K562 treated with DMSO at 1 percent for 12 hours (cell line): ENCODE data around the gene FASN. TPM values are rescaled to one million over a fixed set of nuclear protein-coding genes. Genes with fewer than 3 reads are reported as not detected.

Experiments used
- total RNA-seq: library from RNA; unstranded; fragments of 300-600 nt; gene quantifications from 2 replicates; pipeline ENCODE4 v1.2.3, GENCODE V29; 2022; ENCODE audit not compliant: insufficient read depth

FASN gene
- 69.3 and 119 TPM in 2 replicates for total RNA-seq

GRCh38 chr17:82098169-82098938 is at the start of gene FASN:
FASN (minus strand) TSS chr17:82098236; CDS start chr17:82096445, 1,791 bp downstream.

GRCh38 chr17:82065638-82066303 is 32.3 kb downstream of the FASN start, which contains the start of gene DUS1L:
DUS1L (minus strand) TSS chr17:82065804; CDS start chr17:82065059, 745 bp downstream.

GRCh38 chr17:82051776-82052637 is 46.0 kb downstream of the FASN start, which contains the start of the genes GPS1 and RFNG:
GPS1 (plus strand) TSS chr17:82051898; CDS start chr17:82051932, 34 bp downstream.
RFNG (minus strand) TSS chr17:82051811; CDS start chr17:82051766, 45 bp downstream.

GRCh38 chr17:82037092-82037888 is 60.7 kb downstream of the FASN start, which contains the start of gene DCXR:
DCXR (minus strand) TSS chr17:82037697; CDS start chr17:82037682, 15 bp downstream.

GRCh38 chr17:82031303-82031884 is 66.6 kb downstream of the FASN start, which contains the start of gene RAC3:
RAC3 (plus strand) TSS chr17:82031678; CDS start chr17:82031762, 84 bp downstream.

Other genes with a start within 250 kb of the FASN start
- gene P4HB, start 237.7 kb downstream of the FASN start, total RNA-seq, result 670 and 837 TPM in 2 replicates
- gene ARHGDIA, start 226.9 kb downstream of the FASN start, total RNA-seq, result 219 and 311 TPM in 2 replicates
- gene ALYREF, start 206.7 kb downstream of the FASN start, total RNA-seq, result 131 and 173 TPM in 2 replicates
- 460 and 768 TPM in 2 replicates for gene ANAPC11, start 206.5 kb downstream of the FASN start, total RNA-seq
- gene NPB, start 196.0 kb downstream of the FASN start, total RNA-seq, result 3.1 and 4.4 TPM in 2 replicates
- 43.6 and 61.6 TPM in 2 replicates for gene PCYT2, start 186.8 kb downstream of the FASN start, total RNA-seq
- 34.3 and 38.5 TPM in 2 replicates for gene SIRT7, start 180.1 kb downstream of the FASN start, total RNA-seq
- 45.0 and 63.6 TPM in 2 replicates for gene MAFG, start 170.5 kb downstream of the FASN start, total RNA-seq
- gene PYCR1, start 160.9 kb downstream of the FASN start, total RNA-seq, result 170 and 175 TPM in 2 replicates
- not detected in 2 replicates for gene MYADML2, start 151.0 kb downstream of the FASN start, total RNA-seq
- 9.0 and 9.7 TPM in 2 replicates for gene NOTUM, start 137.0 kb downstream of the FASN start, total RNA-seq
- 32.7 and 45.0 TPM in 2 replicates for gene ASPSCR1, start 120.6 kb downstream of the FASN start, total RNA-seq
- 108 and 156 TPM in 2 replicates for gene CENPX, start 75.4 kb downstream of the FASN start, total RNA-seq
- gene LRRC45, start 74.9 kb downstream of the FASN start, total RNA-seq, result 11.1 and 13.9 TPM in 2 replicates
- 58.4 and 82.9 TPM in 2 replicates for gene RAC3, start 66.6 kb downstream of the FASN start, total RNA-seq
- 273 and 376 TPM in 2 replicates for gene DCXR, start 60.5 kb downstream of the FASN start, total RNA-seq
- 33.4 and 35.0 TPM in 2 replicates for gene RFNG, start 46.4 kb downstream of the FASN start, total RNA-seq
- 118 and 137 TPM in 2 replicates for gene GPS1, start 46.3 kb downstream of the FASN start, total RNA-seq
- 185 and 205 TPM in 2 replicates for gene DUS1L, start 32.4 kb downstream of the FASN start, total RNA-seq
- 10.5 and 13.8 TPM in 2 replicates for gene CCDC57, start 114.6 kb upstream of the FASN start, total RNA-seq
- gene SLC16A3, start 130.8 kb upstream of the FASN start, total RNA-seq, result 1.8 and 2.6 TPM in 2 replicates
- gene CSNK1D, start 175.5 kb upstream of the FASN start, total RNA-seq, result 99.2 and 164 TPM in 2 replicates
- gene CD7, start 219.4 kb upstream of the FASN start, total RNA-seq, result not detected in 2 replicates
- not detected in 2 replicates for gene SECTM1, start 235.5 kb upstream of the FASN start, total RNA-seq